B cell (primary cell): ENCODE data around the gene PPP1R18. TPM values are rescaled to one million over a fixed set of nuclear protein-coding genes. Genes with fewer than 3 reads are reported as not detected.

ENCODE experiments used
- ATAC-seq: fragments of 200-7000 bp; cut with Tn5 transposase; one replicate; pipeline ENCODE4 v1.10.0; 2021; ENCODE audit warnings: low read depth, mild to moderate bottlenecking, moderate number of reproducible peaks, moderate library complexity
- CTCF ChIA-PET: fragments of 350-600 bp; sonication (Branson Sonifier 250); formaldehyde crosslinking; loops from one replicate; lab custom pipeline; 2021; ENCODE audit warnings: antibody characterized with exemption, inconsistent platforms; lab: Charles Lee
- POLR2A ChIA-PET: fragments of 350-600 bp; sonication (Branson Sonifier 250); formaldehyde crosslinking; loops from one replicate; lab custom pipeline; 2021; ENCODE audit warnings: antibody characterized with exemption; lab: Charles Lee
- DNase-seq: peaks from one replicate; pipeline ENCODE4 v3.0.0; 2013
- H2AFZ ChIP-seq: 2 replicates; pipeline ENCODE4 v1.6.1; 2012; ENCODE audit warnings: mild to moderate bottlenecking, low read depth, low read length; ENCODE audit not compliant: insufficient read depth, poor library complexity, severe bottlenecking
- H3K27ac ChIP-seq, 2 donors: 1 replicate in 1 of 2; 2 replicates in 1 of 2; pipeline ENCODE4 v1.5.1; 2012 to 2013; ENCODE audit warnings: low read length in 2 of 2, mild to moderate bottlenecking in 2 of 2, moderate library complexity in 1 of 2
- H3K27me3 ChIP-seq, 4 experiments: fragments of 200-600 bp in 1 of 4; sonication (generic) in 1 of 4; replicated peaks in 1 of 4; 1 replicate in 2 of 4; 2 replicates in 2 of 4; pipeline versions ENCODE4 v1.6.1 to v1.7.0; 2013 to 2016; ENCODE audit warnings: low read length in 3 of 4, mild to moderate bottlenecking in 2 of 4, mixed read lengths in 1 of 4, moderate library complexity in 1 of 4; ENCODE audit not compliant: insufficient read depth in 4 of 4, control insufficient read depth in 3 of 4; ENCODE audit errors: control extremely low read depth in 1 of 4
- H3K36me3 ChIP-seq, 2 experiments: replicated peaks in 1 of 2; 1 replicate in 1 of 2; 2 replicates in 1 of 2; pipeline versions ENCODE4 v1.6.1 to v1.7.1; 2013; ENCODE audit warnings: low read length in 1 of 2; ENCODE audit not compliant: insufficient read depth in 2 of 2, control insufficient read depth in 1 of 2; ENCODE audit errors: control extremely low read depth in 1 of 2, extremely low read depth in 1 of 2
- H3K4me1 ChIP-seq, 2 donors: fragments of 200-600 bp in 1 of 2; sonication (generic) in 1 of 2; 1 replicate in 1 of 2; 2 replicates in 1 of 2; pipeline versions ENCODE4 v1.5.1 to v1.6.1; 2013 to 2017; ENCODE audit warnings: low read length in 2 of 2; ENCODE audit not compliant: control insufficient read depth in 2 of 2, insufficient read depth in 2 of 2
- H3K4me2 ChIP-seq: replicated peaks from 2 replicates; pipeline ENCODE3; 2012; ENCODE audit warnings: mild to moderate bottlenecking, low read depth, low read length; ENCODE audit not compliant: poor library complexity, severe bottlenecking
- H3K4me3 ChIP-seq, 5 experiments: fragments of 200-600 bp in 1 of 5; sonication (generic) in 1 of 5; 1 replicate in 3 of 5; 2 replicates in 2 of 5; pipeline versions ENCODE4 v1.5.1 to v1.7.0; 2011 to 2016; ENCODE audit warnings: low read length in 4 of 5, mild to moderate bottlenecking in 4 of 5, low read depth in 2 of 5, control low read depth in 1 of 5, moderate library complexity in 1 of 5; ENCODE audit not compliant: insufficient read depth in 1 of 5; ENCODE audit errors: control extremely low read depth in 1 of 5, extremely low read depth in 1 of 5
- H3K79me2 ChIP-seq: fragments of 200-600 bp; sonication (generic); one replicate; pipeline ENCODE4 v1.6.0; 2016; ENCODE audit warnings: low read length; ENCODE audit not compliant: control insufficient read depth, insufficient read depth
- H3K9ac ChIP-seq: fragments of 200-600 bp; sonication (generic); 2 replicates; pipeline ENCODE4 v1.6.1; 2017; ENCODE audit warnings: mild to moderate bottlenecking, low read length, moderate library complexity
- H3K9me3 ChIP-seq, 3 donors: one replicate each; pipeline versions ENCODE4 v1.6.1 to v1.7.1; 2013; ENCODE audit warnings: low read length in 2 of 3; ENCODE audit not compliant: control insufficient read depth in 2 of 3, insufficient read depth in 1 of 3; ENCODE audit errors: control extremely low read depth in 1 of 3
- H4K20me1 ChIP-seq: 2 replicates; pipeline ENCODE4 v1.6.0; 2012; ENCODE audit warnings: mild to moderate bottlenecking, low read length; ENCODE audit not compliant: insufficient read depth, control insufficient read depth, poor library complexity, severe bottlenecking
- H3K27ac Mint-ChIP-seq: one replicate; pipeline ENCODE4 v1.8.0; 2021; ENCODE audit warnings: mixed read lengths
- H3K27me3 Mint-ChIP-seq: one replicate; pipeline ENCODE4 v1.8.0; 2021; ENCODE audit warnings: mixed read lengths
- H3K4me1 Mint-ChIP-seq: one replicate; pipeline ENCODE4 v1.8.0; 2021; ENCODE audit warnings: mixed read lengths
- H3K4me3 Mint-ChIP-seq: one replicate; pipeline ENCODE4 v1.8.0; 2021; ENCODE audit warnings: mixed read lengths
- H3K9me3 Mint-ChIP-seq: one replicate; pipeline ENCODE4 v1.8.0; 2022; ENCODE audit warnings: mixed read lengths; ENCODE audit not compliant: insufficient read depth
- EZH2 ChIP-seq: IDR thresholded peaks from 2 replicates; pipeline ENCODE4 v1.6.1; 2012; ENCODE audit warnings: borderline replicate concordance, low read depth, mild to moderate bottlenecking, moderate library complexity, low read length; ENCODE audit not compliant: insufficient read depth, poor library complexity, severe bottlenecking
- WGBS: methylation state at CpG from one replicate; pipeline ENCODE4 v1.1.5; 2013; ENCODE audit warnings: missing lambda C conversion rate; ENCODE audit not compliant: insufficient coverage; 5-methylcytosine and 5-hydroxymethylcytosine counted together
- intact Hi-C: fragments of 100-400 bp; cut with micrococcal nuclease; formaldehyde crosslinking; loops from one replicate; pipeline ENCODE4 v1.10.0; 2022
- polyA plus RNA-seq: library from polyadenylated mRNA; depleted of rRNA; stranded (reverse); fragments of >200 nt; gene quantifications from 2 replicates; pipeline ENCODE4 v1.2.3, GENCODE V29; 2012
- total RNA-seq, 2 donors: library from RNA; stranded (reverse); fragments of 120-200 nt in 1 of 2; gene quantifications; 1 replicate in 1 of 2; 2 replicates in 1 of 2; pipeline versions ENCODE4 v1.2.3 to v1.2.4, GENCODE V29; 2013 to 2022
- TF ChIP-seq, protein P1 (sequence below): fragments of 200-600 bp; IDR thresholded peaks from one replicate; pipeline ENCODE4 v1.8.0; 2022; ENCODE audit warnings: antibody characterized with exemption, mild to moderate bottlenecking

The PPP1R18 gene
- total and polyA plus RNA-seq, 2 donors (not counting 1 experiment from before 2014, with no cell fraction given), result 113 to 125 TPM

DNA sequence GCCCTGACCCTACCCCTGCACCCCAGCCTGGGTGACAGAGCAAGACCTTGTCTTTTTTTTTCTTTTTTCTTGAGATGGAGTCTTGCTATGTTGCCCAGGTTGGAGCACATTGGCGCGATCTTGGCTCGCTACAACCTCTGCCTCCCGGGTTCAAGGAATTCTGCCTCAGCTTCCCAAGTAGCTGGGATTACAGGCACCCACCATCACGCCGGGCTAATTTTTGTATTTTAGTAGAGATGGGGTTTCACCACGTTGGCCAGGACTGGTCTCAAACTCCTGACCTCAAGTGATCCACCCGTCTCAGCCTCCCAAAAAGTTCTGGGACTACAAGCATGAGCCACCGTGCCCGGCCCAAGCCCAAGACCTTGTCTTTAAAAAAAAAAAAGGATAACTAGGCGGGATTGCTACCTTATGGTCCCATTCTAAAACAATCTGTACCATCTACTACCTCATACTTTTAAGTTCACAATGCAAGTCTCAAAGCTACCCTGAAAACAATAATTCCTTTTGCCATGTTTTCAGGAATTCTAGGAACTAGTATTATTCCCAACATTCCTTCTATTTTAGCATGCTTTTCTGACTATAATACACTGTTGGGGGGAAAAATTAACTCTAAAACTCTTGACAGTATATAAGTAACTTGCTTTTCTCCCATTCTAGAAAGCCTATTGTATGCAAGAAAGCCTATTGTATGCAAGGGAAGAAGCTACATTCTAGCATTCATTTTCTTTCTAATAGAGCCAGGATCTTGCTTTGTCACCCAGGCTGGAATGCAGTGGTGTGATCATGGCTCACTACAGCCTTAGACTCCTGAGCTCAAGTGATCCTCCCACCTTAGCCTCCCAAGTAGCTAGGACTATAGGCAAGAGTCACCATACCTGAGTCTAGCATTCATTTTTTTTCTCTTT is 40.3 kb upstream of the PPP1R18 start:
- intact Hi-C loops, result no loop called here
- Histone ChIP-seq H3K36me3 (peaks cover 6 to 60% of the 10 kb centered on the region in 2 experiments), H3K27ac (peak overlapping the region in 1 of 2 donors; percentile 37), H3K79me2 (peaks cover 89% of the 10 kb centered on the region), H2AFZ (no peak overlapping the region), H4K20me1 (peaks cover 40% of the 10 kb centered on the region), H3K9me3 (no peaks in the 10 kb centered on the region), H3K4me1 (peaks cover 22 to 30% of the 10 kb centered on the region in 2 donors), H3K4me2 (no peak overlapping the region), H3K9ac (no peak overlapping the region), H3K4me3 (no peak overlapping the region), H3K27me3 (no peaks in the 10 kb centered on the region)
- 89% methylated on average over 7 of the region's 11 CpGs for WGBS
- Mint-ChIP-seq H3K9me3 (no peaks in the 10 kb centered on the region), H3K4me3 (no peak overlapping the region), H3K27ac (peak overlapping the region; percentile 38), H3K4me1 (peaks cover 48% of the 10 kb centered on the region), H3K27me3 (no peaks in the 10 kb centered on the region)
- ChIA-PET CTCF (interaction anchor here (0.8 to 22.5 kb wide), 8 partner anchors 9 to 244 kb away, joined by 3 to 963 read pairs (median 4); partner anchors contain the start of gene DHX16), POLR2A (interaction anchor here (0.7 to 1.5 kb wide), 3 partner anchors 48 to 236 kb away, joined by 3 to 13 read pairs (median 3); no protein-coding TSS in a partner anchor)
- no peak for DNase-seq
- no peak for ATAC-seq
- TF ChIP-seq, protein P1, sequence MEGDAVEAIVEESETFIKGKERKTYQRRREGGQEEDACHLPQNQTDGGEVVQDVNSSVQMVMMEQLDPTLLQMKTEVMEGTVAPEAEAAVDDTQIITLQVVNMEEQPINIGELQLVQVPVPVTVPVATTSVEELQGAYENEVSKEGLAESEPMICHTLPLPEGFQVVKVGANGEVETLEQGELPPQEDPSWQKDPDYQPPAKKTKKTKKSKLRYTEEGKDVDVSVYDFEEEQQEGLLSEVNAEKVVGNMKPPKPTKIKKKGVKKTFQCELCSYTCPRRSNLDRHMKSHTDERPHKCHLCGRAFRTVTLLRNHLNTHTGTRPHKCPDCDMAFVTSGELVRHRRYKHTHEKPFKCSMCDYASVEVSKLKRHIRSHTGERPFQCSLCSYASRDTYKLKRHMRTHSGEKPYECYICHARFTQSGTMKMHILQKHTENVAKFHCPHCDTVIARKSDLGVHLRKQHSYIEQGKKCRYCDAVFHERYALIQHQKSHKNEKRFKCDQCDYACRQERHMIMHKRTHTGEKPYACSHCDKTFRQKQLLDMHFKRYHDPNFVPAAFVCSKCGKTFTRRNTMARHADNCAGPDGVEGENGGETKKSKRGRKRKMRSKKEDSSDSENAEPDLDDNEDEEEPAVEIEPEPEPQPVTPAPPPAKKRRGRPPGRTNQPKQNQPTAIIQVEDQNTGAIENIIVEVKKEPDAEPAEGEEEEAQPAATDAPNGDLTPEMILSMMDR, result no peak
- TF ChIP-seq EZH2, result no peak
